ENCODE results near the gene PHC2. TPM values are rescaled to one million over a fixed set of nuclear protein-coding genes. Genes with fewer than 3 reads are reported as not detected.

The PHC2 gene
- total RNA-seq, 1 donor from 2014 or later = 35.5 TPM

DNA sequence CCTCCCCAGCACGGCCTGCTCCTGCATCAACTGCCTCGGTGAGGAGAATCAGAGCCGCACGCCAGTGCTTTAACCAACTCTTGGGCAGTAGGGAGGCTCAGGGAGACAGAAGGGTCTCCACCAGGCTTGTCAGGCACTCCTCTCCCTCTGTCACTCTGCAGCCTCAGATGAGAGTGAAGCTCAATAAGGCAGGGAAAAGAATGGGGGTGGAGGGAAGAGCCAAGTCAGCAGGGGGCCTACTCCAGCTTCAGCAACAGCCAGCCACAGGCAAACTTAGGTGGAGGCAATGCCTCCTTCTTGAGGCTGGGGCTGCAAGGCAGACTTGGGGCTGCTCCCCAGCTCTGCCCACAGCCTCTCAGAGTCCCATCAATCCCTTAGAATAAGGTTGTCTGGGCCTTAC lies 58.2 kb downstream of the PHC2 start:
- DNase-seq (ENCODE audit: low spot score in 2 of 2) (no peak), FAIRE-seq (no peak)

DNA sequence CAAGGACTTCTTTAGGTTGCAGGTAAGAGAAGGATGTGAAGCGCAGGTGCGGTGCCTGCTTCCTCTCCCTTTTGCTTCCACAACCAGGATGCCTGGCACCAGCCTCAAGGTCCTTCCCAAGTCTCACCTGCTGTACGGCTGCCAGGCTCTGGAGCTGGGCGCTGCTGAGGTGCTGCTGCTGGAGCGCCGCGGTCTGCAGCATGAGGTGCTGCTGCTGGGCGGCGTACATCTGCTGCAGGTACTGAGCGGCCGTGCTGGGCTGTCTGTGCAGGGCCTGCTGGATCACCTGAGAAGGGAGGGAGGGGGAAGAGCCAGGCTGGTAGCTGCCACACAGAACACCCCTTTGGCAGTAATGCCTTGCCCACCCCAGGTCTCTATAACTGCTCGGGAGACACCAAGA lies 58.7 kb downstream of the PHC2 start:
- FAIRE-seq (no peak), DNase-seq (ENCODE audit: low spot score in 2 of 2) (no peak)

DNA sequence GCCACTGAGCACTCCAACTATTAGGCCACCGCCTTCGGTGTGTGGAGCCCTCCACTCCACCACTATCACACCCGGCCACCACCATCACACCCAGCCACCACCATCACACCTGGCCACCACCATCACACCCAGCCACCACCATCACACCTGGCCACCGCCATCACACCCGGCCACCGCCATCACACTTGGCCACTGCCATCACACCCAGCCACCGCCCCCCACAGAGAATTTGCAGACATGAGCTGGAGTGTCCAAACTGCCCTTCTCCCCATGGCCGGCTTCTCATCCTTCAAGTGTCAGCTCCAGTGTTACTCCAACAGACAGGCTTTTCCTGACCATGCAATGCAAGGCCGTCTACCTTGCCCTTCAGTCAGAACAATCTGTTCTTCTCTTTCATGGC lies 59.6 kb downstream of the PHC2 start:
- FAIRE-seq (no peak), DNase-seq (ENCODE audit: low spot score in 2 of 2) (no peak)

DNA sequence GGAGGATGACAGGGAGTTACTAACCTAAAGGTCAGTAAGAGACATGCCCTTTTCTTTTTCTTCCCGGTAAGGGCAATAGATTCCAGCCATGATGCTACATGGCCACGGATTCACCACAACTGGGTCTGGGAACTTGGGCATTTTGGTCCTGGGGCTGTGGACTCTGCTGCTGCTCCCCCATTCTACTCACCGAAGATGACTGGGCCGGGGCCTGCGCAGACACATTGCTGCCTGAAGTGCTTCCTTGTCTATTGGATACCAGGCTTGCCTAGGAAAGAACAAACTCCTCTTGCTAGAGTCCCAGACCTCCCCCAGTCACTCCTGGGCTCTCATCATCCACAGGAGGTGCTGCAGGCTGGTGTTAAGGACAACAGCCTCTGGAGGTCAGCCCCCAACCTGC lies 60.1 kb downstream of the PHC2 start:
- no peak for FAIRE-seq
- no peak for DNase-seq (ENCODE audit: low spot score in 2 of 2)

DNA sequence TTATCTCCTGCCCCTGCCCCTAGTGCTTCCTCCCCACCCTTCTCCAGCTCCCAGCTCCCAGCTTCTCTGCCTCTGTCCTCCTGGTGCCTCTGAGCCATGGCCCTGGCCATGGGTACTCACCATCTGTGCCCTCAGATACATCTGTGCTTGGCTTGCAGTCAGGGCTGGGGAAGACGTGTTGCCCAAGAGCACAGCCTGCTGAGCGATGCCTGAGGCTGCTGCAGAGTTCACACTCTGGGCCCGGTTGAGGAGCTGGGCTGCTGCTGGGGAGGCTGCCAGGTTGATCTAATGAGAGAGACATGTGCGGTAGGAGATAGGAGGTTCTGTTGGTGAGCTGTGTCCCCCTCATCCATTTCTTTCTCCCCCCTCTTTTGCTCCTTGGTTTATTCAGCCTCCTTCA lies 60.6 kb downstream of the PHC2 start:
- FAIRE-seq (no peak), DNase-seq (ENCODE audit: low spot score in 2 of 2) (no peak)

DNA sequence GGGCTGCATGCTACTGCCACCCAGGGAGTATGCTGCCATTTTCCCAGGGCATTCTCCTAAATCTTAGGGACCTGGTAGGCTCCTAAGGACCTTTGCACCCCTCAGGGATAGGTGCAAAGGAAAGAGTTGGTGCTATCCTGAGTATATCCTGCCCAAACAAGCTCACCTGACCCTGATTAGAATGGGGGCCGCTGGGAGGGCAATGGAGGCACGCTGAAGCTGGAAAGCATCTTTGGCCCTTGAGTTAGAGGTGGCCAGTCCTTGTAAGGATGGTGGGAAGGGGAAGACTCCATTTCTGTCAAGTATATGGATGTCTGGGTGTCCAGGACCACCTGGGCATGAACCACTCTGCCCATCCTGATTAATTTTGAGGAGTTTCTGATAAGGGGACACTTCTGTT lies 61.1 kb downstream of the PHC2 start:
- FAIRE-seq (no peak), DNase-seq (ENCODE audit: low spot score in 2 of 2) (no peak)

DNA sequence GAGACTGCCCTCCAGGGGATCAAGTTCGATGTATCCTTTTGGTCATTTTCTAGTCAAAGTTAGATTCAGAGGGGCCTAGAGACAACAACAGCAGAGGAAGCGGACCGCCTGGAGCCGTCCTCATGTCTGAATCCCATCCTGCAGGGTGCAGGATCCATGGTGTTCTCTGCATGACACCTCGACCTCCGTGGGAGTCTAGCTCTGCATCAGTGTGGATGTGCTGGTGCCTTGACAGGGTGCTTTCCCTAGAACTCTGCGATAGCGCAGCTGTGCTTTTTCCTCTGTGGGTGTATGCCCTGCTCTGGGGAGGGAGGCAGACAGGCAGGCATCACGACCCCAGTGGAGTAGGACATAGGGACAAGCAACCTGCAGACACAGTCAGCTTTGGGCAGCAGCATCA lies 61.8 kb downstream of the PHC2 start:
- no peak for FAIRE-seq
- DNase-seq (ENCODE audit: low spot score in 2 of 2) = no peak

DNA sequence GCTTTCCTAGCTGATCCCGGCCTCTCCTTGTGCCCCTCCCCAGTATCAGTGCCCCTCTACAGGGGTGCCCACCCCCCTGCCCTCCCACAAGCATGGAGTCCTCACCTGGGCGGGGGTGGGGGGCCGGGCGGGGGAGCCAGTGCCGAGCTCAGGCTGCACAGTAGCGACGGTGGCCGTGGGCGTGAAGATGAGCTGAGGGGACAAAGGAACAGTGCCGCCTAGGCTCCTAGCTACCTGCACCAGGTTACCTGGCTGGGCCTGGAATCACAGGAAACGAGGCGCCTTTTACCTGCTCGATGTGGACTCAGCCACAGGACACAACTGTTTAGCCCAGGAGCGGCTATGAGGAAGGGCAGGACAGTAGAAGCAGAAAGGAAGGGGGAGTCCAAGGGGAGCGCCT lies 62.5 kb downstream of the PHC2 start:
- DNase-seq (ENCODE audit: low spot score in 2 of 2) (no peak), FAIRE-seq (no peak)

DNA sequence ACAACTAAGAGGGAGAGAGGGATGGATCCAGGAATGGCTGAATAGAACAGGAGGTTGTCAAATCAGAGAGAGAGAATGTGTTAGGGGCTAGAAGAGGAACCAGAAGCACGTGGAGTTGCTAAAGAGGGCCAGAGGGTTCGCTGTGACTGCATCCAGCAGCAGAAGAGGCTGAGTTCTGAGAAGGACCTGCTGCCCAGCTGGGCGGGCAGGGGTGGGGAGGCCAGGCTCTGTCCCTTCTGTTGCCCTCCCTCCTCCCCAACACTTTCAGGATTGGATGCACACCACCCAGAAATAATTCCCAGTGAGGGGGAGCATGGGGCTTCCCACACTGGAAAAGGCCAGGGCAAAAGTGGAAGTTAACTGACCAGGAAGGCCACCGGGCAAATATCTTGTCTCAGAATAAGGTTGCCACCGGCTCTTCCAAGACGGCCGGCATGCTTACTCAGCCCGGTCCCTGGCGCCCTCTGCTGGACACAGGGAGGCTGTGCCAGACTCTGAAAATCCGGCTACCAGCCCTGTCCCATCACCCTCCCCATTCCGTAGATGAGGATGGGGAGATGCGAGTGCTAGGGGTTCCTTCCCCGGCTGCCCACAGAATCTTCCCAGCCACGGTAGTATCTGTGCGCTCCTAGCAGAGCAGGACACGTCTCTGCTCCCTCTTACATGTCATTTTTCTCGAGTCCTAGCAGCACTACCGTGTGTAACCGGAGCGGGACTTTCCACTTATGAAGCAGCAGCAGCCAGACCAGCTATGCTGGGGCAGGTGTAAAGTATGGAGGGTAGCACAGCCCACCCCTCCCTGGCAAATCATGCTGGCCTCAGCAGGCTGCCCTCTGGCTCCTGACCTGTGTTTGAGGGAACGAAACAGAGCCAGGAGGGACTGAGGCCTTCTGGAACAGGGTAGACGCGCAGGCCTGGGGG lies 63.1 kb downstream of the PHC2 start:
- FAIRE-seq (no peak), DNase-seq (ENCODE audit: low spot score in 2 of 2) (peak; percentile 80 to 85)

DNA sequence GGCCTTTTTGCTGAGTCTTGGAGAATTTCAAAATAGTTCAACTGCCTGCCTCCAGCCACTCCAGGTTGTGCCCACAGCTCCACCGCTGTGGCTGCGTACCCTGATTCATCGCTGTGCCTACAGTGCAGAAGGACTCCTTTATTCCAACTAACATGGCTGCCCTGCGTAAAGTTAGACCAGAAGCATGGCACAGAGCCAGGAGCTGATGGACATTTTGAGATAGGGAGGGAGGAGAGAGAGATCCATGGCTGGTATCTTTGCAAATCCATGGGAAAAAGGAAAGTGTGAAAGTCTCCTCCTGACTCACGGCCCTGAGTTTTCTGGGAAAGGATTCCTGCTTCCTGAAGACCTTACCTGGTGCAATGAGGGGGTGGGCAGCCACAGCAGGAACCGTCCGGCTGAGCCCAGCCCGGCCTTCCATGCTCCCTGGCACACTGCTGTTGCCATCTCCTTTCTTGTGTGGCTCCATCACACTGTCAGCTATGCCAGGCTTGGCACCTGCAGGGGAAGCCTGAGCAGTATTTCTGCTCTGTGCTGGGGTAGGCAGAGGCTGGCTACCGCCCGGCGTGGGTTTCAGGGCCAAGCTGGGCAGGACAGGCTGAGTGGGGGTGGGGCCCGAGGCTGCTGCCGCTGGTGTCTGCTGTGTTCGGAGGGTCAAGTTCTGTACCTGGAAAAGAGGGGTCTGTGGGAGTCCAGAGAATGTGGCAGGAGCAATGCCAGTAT lies 64.0 kb downstream of the PHC2 start:
- DNase-seq (ENCODE audit: low spot score in 2 of 2) (no peak), FAIRE-seq (no peak)

DNA sequence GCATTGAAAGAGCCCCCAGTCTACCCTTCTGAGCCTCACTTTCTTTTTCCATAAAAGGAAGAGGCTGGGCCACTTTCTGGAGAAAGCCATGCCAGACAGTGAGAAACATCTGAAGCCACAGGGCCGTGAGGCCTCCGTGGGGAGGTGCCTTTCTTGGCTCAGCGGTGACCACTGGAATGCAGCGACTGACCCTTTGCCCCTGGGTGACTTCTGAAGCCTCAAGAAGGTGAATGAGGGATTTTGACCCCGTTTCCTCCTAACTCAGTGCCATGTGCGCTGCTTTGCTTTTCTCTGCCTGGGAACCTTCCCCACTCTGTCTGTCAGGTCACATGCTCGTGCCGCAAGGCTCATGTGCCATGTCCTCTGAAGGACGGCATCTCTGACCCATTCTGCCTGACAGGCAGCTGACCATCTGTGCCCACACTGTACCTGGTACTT lies 65.3 kb downstream of the PHC2 start:
- FAIRE-seq (no peak), DNase-seq (ENCODE audit: low spot score in 2 of 2) (no peak)

DNA sequence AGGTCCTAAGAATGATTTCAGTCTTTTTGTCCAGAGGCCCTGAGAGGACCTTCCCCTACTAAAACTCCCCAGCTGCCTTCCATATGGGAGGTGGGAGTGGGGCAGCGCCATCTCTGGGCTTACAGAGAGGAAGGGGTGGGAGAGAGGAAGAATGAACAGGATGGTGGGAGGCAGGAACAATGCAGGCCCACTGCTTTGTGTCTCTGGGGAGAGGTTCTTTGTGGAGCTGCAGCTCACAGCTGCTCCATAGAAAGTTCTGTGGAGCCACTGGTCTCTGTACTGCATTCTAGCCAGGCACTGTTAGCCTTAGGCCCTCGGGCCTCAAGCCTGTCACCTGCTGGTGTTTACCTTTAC lies 66.4 kb downstream of the PHC2 start:
- FAIRE-seq = no peak
- DNase-seq (ENCODE audit: low spot score in 2 of 2) = no peak

DNA sequence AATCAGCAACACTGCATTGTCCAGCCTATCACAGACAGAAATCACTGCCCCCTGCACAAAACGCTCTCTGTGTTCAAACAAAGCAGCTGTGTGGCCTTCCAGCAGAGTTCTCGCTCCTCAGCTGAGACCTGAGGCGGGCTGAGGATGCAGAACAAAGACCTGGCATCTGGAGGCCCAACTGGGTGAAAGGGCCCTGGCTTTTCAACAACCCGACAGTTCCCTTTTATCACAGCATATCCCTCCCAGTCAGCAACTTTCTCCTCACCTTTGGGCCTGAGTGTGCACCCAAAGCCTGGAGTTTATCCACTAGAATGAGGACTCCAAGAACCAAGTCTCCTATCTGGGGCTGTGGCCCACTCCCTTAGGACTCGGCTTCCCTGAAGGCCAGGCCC lies 67.4 kb downstream of the PHC2 start:
- FAIRE-seq (no peak), DNase-seq (ENCODE audit: low spot score in 2 of 2) (no peak)

DNA sequence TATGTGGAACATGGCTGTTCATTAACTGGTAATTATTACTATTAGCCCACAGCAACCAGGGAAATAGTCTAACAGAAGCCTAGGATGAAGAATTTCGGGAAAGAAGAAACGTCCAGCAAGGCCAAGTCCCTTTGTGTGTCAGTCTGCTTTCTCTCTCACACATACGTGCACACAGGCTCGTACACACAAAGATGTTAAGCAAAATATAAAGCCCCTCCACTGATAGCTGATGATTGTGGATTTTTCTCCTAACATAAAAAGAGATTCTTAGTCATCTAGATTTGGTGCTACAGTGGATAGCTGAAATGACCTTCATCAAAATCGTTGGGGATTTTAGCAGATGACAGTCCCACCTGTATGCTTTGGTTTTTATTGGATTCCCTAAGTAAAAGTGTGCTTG lies 67.9 kb downstream of the PHC2 start:
- no peak for DNase-seq (ENCODE audit: low spot score in 2 of 2)
- no peak for FAIRE-seq

DNA sequence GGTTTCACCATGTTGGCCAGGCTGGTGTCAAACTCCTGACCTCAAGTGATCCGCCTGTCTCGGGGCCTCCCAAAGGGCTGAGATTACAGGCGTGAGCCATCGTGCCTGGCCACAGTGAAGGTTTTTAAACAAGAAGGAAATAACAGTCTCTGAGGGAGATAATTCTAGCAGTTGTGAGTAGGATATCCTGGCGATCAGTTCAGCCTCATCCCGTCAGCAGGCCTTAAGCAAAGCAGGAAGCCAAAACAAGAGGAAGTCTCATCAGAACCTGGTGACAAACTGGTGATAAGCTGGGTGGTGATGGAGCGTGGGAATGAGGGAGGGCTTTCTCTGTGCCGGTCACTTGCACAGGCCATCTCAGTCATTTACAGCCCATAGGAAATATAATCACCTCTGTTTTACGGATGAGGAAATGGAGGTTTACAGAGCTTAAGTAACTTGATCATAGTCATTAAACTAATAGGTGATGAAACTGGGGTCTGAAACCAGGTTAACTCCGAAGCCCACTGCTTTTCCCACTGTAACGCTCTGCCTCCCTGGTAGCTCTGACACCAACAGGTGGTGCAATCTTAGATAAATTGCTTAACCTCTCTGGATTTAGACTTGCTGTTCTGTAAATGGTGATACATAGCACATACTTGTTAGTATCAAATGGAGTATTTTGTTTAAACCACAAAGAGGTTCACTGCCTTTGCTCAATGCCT lies 69.2 kb downstream of the PHC2 start:
- DNase-seq (ENCODE audit: low spot score in 2 of 2) (no peak), FAIRE-seq (no peak)

DNA sequence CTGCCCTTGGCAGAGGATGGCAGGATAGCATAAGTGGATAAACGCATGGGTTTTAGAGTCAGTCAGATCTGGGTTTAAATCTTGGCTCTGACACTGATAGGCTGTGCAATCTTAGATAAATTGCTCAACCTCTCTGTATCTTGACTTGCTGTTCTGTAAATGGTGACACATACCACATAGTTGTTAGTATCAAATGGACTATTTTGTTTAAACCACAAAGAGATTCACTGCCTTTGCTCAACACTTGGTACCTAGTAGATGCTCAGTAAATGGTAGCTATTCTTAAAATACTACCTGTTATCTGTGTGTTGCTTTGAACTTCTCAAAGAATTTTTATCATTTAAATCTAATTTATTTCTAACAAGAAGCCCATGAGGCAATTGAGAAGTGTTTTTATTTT lies 70.5 kb downstream of the PHC2 start:
- no peak for DNase-seq (ENCODE audit: low spot score in 2 of 2)
- FAIRE-seq = no peak

DNA sequence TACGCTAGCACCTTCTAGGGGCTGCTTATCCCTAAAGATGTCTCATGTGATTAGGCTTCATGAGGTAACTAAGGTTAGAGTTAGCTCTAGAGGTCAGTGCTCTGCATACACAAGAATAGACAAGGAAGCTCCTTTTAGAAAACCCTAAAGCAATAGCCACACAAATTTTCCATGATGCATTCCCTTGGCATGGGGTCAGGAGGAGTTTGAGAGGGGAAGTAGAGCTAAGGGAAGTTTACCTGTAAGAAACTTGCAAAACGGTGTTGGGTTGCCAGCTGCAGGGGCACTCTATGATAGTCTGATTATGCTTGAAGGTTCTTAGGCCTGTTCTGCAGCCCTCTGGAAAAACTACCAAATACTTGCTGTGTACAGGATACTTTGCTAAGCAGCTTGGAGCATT lies 71.0 kb downstream of the PHC2 start:
- DNase-seq (ENCODE audit: low spot score in 2 of 2) (no peak), FAIRE-seq (no peak)

DNA sequence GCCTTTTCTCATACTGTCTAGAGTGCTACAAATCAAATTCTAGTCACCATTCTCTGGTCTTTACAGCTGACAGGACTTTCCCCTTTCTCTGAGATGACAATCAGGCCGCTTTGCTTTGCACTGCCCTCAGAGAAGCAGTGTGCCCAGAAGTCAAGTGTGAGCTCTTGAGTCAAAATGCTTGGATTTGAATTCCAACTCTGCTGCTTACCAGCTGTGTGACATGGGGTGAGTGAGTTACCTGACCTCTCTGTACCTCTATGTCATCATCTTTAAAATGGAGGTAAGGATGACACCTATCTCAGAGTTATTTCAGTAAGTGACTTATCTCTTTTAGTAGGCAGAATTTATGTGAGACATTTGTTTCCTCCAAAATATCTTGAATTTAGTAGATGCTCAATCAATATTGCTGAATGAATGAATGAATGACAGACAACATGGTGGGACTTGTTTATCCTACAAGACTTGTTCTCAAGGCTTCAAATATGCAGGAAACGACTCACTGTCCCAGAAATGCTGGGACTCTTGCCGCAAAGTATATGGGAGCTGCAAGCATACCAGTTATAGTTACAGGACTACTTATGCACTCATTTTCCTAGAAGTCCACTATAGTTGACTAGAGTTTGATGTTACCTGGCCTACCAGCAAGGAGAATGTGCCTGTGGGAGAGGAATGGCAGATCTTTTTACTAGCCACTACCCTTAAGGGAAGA lies 71.9 kb downstream of the PHC2 start:
- DNase-seq (ENCODE audit: low spot score in 2 of 2) (no peak), FAIRE-seq (no peak)

DNA sequence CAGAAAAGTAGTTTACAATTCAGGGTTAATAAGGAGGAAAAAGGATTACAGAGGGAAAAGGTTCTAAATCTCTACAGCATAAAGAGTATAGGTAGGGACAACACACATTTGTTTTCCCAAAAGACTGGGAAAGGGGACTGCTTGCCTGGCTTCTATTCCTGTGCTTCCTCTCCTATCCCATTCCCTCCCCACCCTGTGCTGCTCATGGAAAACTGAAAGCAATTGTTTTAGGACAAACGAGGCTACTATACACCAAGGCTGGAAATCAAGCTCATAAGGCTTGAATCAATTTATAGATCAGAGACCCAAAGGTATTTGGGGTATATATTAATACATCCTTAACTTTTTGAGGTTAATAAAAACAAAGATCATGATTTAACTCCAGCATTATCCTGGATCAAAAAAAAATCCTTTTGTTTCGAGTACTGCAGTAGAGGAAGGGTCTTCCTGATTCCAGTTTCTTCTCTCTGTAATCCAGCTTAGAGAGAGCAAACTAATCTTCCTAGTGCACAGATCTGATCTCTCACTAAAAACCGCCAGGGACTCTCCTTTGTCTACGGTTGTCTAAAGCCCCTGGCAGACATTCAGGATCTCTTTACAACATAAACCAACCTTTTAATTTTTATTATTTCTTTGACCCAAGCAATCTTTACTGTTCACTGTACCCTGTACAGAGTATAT lies 72.6 kb downstream of the PHC2 start:
- DNase-seq (ENCODE audit: low spot score in 2 of 2) (no peak), FAIRE-seq (no peak)

DNA sequence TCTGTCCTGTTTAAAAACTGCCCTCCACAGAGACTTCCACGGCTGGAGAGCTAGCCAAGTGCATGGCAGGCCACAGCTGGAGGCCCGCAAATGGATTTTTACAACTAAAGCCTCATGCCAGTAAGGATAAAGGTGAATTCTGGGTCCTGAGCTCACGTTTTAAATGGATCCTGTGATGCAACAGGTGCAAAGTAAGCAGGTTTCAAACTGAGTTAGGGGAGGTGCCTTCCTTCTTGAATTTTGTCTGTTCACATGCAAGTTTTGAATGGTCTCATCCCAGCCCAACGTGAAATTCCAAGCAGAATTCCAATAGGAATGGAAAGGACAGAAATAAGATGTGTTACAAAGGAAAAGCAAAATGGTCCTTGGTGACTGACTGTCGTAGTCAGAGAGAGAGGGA lies 73.8 kb downstream of the PHC2 start:
- DNase-seq (ENCODE audit: low spot score in 2 of 2) = no peak
- FAIRE-seq = no peak

Measured in frontal cortex (tissue), 4 donors.